Parathyroid adenoma (tissue), 2 donors: ENCODE results near the gene MAPRE2.
A peak's percentile ranks its signal among the peaks of the same experiment; 100 is the strongest.

Experiments used
- H2AFZ ChIP-seq: fragments of 300-600 bp; sonication (generic); one replicate; pipeline ENCODE4 v1.7.0; 2017; ENCODE audit warnings: antibody characterized with exemption, mild to moderate bottlenecking
- H3K27ac ChIP-seq: fragments of 300-600 bp; sonication (generic); one replicate; pipeline ENCODE4 v1.7.0; 2017
- H3K27me3 ChIP-seq: fragments of 300-600 bp; sonication (generic); one replicate; pipeline ENCODE4 v1.7.0; 2017; ENCODE audit warnings: low read length; ENCODE audit not compliant: control insufficient read depth, insufficient read depth
- H3K36me3 ChIP-seq: fragments of 300-600 bp; sonication (generic); one replicate; pipeline ENCODE4 v1.7.0; 2017; ENCODE audit warnings: low read length; ENCODE audit not compliant: control insufficient read depth, insufficient read depth
- H3K4me1 ChIP-seq: fragments of 300-600 bp; sonication (generic); one replicate; pipeline ENCODE4 v1.7.0; 2017; ENCODE audit warnings: control low read depth
- H3K4me2 ChIP-seq: fragments of 300-600 bp; sonication (generic); one replicate; pipeline ENCODE4 v1.7.0; 2017; ENCODE audit warnings: low read length
- H3K4me3 ChIP-seq: fragments of 300-600 bp; sonication (generic); one replicate; pipeline ENCODE4 v1.7.0; 2017; ENCODE audit warnings: low read depth, low read length
- H3K79me2 ChIP-seq: fragments of 300-600 bp; sonication (generic); one replicate; pipeline ENCODE4 v1.7.0; 2017; ENCODE audit warnings: control low read depth
- H3K9ac ChIP-seq: fragments of 300-600 bp; sonication (generic); one replicate; pipeline ENCODE4 v1.7.0; 2017; ENCODE audit warnings: mild to moderate bottlenecking
- H3K9me3 ChIP-seq: fragments of 300-600 bp; sonication (generic); one replicate; pipeline ENCODE4 v1.7.0; 2017; ENCODE audit warnings: low read length; ENCODE audit not compliant: control insufficient read depth
- TF ChIP-seq, protein P1 (sequence below): fragments of 300-600 bp; sonication (generic); IDR thresholded peaks from one replicate; pipeline ENCODE4 v1.7.0; 2017; ENCODE audit warnings: antibody characterized with exemption, mild to moderate bottlenecking
- donor health status: primary hyperparathyroidism.

MAPRE2 gene

DNA sequence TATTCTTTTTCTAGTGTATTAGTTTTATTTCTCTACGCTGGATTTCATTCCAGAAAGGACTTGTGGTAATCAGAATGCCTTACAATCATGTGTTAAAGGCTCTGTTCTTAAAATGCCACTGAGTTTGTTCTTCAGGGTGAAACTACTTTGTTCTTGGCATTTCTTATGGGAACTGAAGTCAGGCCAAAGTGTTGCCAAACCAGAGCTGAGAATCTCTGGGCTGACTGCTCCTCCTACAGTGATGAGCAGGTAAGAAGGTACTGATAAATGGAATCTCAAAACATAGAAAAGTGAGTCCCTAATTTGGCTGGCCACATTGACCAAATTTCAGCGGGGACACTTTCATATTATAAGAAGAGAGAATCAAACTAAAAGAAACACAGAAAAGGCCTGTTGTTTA is 144.6 kb downstream of the MAPRE2 start:
- TF ChIP-seq, protein P1, sequence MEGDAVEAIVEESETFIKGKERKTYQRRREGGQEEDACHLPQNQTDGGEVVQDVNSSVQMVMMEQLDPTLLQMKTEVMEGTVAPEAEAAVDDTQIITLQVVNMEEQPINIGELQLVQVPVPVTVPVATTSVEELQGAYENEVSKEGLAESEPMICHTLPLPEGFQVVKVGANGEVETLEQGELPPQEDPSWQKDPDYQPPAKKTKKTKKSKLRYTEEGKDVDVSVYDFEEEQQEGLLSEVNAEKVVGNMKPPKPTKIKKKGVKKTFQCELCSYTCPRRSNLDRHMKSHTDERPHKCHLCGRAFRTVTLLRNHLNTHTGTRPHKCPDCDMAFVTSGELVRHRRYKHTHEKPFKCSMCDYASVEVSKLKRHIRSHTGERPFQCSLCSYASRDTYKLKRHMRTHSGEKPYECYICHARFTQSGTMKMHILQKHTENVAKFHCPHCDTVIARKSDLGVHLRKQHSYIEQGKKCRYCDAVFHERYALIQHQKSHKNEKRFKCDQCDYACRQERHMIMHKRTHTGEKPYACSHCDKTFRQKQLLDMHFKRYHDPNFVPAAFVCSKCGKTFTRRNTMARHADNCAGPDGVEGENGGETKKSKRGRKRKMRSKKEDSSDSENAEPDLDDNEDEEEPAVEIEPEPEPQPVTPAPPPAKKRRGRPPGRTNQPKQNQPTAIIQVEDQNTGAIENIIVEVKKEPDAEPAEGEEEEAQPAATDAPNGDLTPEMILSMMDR: no peak
- H3K27me3 ChIP-seq: no peaks in the 10 kb centered on the region
- no peaks in the 10 kb centered on the region for H3K36me3 ChIP-seq
- no peak overlapping the region for H3K4me2 ChIP-seq
- H2AFZ ChIP-seq: no peak overlapping the region
- H3K27ac ChIP-seq: no peak overlapping the region
- H3K4me3 ChIP-seq: no peak overlapping the region
- H3K9ac ChIP-seq: no peak overlapping the region
- H3K79me2 ChIP-seq: no peaks in the 10 kb centered on the region
- H3K4me1 ChIP-seq: no peaks in the 10 kb centered on the region
- no peaks in the 10 kb centered on the region for H3K9me3 ChIP-seq

DNA sequence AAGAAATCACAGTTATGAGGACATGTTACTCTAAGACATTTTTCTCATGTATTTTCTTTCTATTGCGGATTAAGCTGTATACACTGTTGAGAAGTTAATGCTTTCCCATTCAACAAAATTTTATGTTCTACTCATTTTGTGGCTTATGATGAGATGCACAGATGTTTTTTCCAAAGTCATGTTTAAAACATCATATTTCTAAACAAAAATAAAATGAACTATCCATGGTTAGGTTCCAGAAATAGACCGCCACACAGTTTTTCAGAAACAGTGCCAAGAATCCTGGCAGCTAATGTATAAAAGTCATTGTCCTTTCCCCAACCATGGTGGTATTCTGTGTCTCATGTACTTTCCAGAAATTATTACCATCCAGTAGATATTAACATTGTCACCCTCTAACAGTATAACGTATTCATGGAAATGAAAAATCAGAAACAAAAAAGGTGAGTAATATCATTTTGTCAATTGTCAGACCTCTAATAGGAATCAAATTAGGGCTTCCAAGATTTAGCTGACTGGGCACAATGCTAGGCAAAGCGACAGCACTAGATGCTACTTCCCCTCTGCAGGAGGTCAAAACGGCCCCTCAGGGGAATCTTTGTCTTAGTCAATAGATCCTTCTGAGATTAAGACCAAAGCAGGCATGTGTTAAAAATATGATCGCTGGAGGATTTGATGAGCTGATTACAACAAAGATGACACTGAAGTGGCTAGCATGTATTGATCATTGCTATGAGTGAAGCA is 145.2 kb downstream of the MAPRE2 start:
- no peaks in the 10 kb centered on the region for H3K9me3 ChIP-seq
- H3K9ac ChIP-seq: no peak overlapping the region
- no peaks in the 10 kb centered on the region for H3K36me3 ChIP-seq
- H3K27me3 ChIP-seq: no peaks in the 10 kb centered on the region
- no peaks in the 10 kb centered on the region for H3K79me2 ChIP-seq
- no peak overlapping the region for H3K4me3 ChIP-seq
- no peaks in the 10 kb centered on the region for H3K4me1 ChIP-seq
- no peak overlapping the region for H3K27ac ChIP-seq
- H2AFZ ChIP-seq: no peak overlapping the region
- no peak overlapping the region for H3K4me2 ChIP-seq
- TF ChIP-seq, protein P1: no peak

DNA sequence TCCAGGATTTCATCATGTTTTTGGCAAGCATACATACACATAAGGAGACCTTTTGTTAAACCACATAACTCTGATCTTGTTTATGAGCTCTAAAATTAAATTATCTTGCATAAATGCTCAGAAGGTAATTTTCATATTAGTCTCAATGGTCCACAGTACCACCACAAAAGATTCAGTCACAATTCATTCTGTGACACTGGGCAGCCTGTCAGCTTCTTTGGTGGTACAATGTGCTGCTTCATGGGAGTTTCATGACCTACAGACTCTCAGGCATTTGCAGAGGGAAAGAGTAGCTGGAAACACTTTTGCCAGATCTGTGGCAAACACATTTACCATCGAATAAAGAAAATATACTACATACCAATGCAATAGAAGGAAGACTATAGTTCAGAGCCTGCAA is 148.3 kb downstream of the MAPRE2 start:
- Histone ChIP-seq H3K36me3 (no peaks in the 10 kb centered on the region), H3K27ac (no peak overlapping the region), H3K9ac (no peak overlapping the region), H3K4me2 (no peak overlapping the region), H3K79me2 (no peaks in the 10 kb centered on the region), H3K4me1 (no peaks in the 10 kb centered on the region), H2AFZ (no peak overlapping the region), H3K27me3 (no peaks in the 10 kb centered on the region), H3K4me3 (no peak overlapping the region), H3K9me3 (no peaks in the 10 kb centered on the region)
- TF ChIP-seq, protein P1: no peak

DNA sequence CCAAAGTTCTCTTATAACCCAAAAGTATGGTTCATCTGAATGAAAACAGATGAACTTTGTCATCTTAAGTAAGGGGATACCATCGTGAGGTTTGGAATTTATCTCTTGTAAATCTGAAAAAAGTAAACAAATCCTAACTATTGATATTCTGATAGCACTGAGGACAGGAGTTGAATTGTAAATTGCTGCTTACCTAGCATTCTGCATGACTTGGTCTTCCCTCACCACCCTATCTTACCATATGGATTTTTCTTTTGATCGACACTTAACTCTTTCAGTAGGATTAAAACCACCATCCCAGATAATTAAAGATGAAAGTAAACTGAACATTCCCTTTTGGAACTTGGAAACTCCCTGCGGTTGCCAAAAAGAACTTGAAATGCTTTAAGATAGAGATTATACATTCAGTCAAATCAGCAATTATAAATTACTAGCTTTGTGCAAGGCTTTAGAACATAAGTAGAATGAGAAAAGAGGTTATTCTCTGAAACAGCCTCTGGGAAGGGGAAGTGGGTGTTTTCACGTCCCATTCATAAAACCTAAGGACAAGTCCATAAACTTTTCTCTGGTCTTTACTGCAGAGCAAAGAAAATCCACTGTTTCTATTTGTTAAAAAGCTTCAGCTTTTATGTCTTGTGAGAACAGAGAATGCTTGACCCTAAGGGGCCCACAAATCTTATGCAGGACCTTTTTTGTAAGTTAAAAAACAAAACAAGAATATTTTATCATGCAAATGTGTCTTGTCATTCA is 149.9 kb downstream of the MAPRE2 start:
- no peak overlapping the region for H3K27ac ChIP-seq

More for the DNA sequence above, 149.9 kb downstream of the MAPRE2 start:
- no peak overlapping the region for H3K4me2 ChIP-seq
- no peak overlapping the region for H3K9ac ChIP-seq
- no peaks in the 10 kb centered on the region for H3K4me1 ChIP-seq
- H3K27me3 ChIP-seq: no peaks in the 10 kb centered on the region
- peak overlapping the region; percentile 12 for H2AFZ ChIP-seq
- TF ChIP-seq, protein P1: no peak
- H3K36me3 ChIP-seq: no peaks in the 10 kb centered on the region
- no peak overlapping the region for H3K4me3 ChIP-seq
- H3K79me2 ChIP-seq: no peaks in the 10 kb centered on the region
- H3K9me3 ChIP-seq: no peaks in the 10 kb centered on the region
